Type B pancreatic cell (in vitro differentiated cells): ENCODE data around the gene TMBIM1. TPM values are rescaled to one million over a fixed set of nuclear protein-coding genes. Genes with fewer than 3 reads are reported as not detected.

Source experiments
- DNase-seq: peaks from one replicate; pipeline ENCODE4 v3.0.0; 2021; ENCODE audit warnings: mixed read lengths; ENCODE audit not compliant: unreplicated experiment; ENCODE audit errors: extremely low spot score
- H3K27ac Mint-ChIP-seq: 2 replicates; pipeline ENCODE4 v1.8.0; 2021; ENCODE audit warnings: mild to moderate bottlenecking, mixed read lengths
- H3K27me3 Mint-ChIP-seq: 2 replicates; pipeline ENCODE4 v1.8.0; 2021; ENCODE audit warnings: mixed read lengths
- H3K36me3 Mint-ChIP-seq: 2 replicates; pipeline ENCODE4 v1.8.0; 2021; ENCODE audit warnings: mixed read lengths
- H3K4me1 Mint-ChIP-seq: one replicate; pipeline ENCODE4 v1.8.0; 2021; ENCODE audit warnings: mixed read lengths; ENCODE audit not compliant: unreplicated experiment
- H3K4me3 Mint-ChIP-seq: 2 replicates; pipeline ENCODE4 v1.8.0; 2021; ENCODE audit warnings: mild to moderate bottlenecking, mixed read lengths
- H3K9me3 Mint-ChIP-seq: 2 replicates; pipeline ENCODE4 v1.8.0; 2021; ENCODE audit warnings: mixed read lengths
- CTCF ChIP-seq: fragments of 200-600 bp; sonication (generic); conservative IDR thresholded peaks from 2 replicates; pipeline ENCODE4 v1.5.0; 2021; ENCODE audit warnings: antibody characterized with exemption, mild to moderate bottlenecking
- microRNA-seq: library from miRNA; unstranded; fragments of <30 nt; microRNA quantifications from one replicate; pipeline ENCODE4, GENCODE V29; 2020
- total RNA-seq: library from RNA; stranded (reverse); gene quantifications from 2 replicates; pipeline ENCODE4 v1.2.1, GENCODE V29; 2021; ENCODE audit warnings: low replicate concordance

Gene TMBIM1
- total RNA-seq, 1 donor from 2014 or later = 94.5 TPM

DNA sequence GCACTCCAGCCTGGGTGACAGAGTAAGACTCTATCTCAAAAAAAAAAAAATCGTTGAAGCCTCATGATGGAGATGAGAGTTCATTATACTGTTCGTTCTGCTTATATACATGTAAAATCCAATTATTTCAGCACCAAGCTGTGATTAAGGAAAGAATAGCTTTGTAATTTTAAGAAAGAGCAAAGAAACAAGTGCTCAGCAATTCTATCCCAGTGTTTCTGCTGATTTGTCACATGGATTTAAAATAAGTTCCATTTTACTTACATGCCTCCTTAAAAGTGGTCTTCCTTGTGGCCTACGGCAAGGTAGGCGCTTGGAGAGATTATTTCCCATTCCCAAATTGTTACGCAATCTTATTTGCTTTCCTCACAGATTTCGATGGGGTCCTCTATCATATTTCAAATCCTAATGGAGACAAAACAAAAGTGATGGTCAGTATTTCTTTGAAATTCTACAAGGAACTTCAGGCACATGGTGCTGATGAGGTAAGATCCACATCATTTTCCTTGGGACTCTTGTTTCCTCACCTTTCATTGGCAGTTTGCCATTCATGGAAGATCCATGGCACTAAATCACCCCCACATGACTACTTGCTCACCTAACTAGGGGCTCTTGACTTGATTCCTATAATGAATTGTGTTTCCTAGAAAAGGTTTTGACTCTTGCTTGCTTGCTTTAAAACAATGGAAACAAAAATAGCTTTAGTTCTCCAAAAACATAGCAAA, 63.8 kb downstream of the TMBIM1 start:
- H3K4me3 Mint-ChIP-seq = no peak overlapping the region
- peak overlapping the region; percentile 92 for H3K27ac Mint-ChIP-seq
- H3K36me3 Mint-ChIP-seq = peaks cover 43% of the 10 kb centered on the region

GRCh38 chr2:218226903-218227302, 65.4 kb downstream of the TMBIM1 start:
- Mint-ChIP-seq H3K36me3 (peaks cover 36% of the 10 kb centered on the region), H3K4me1 (peaks cover 9% of the 10 kb centered on the region), H3K9me3 (no peaks in the 10 kb centered on the region), H3K27me3 (no peaks in the 10 kb centered on the region), H3K27ac (peak overlapping the region; percentile 50), H3K4me3 (no peak overlapping the region)
- no peak for TF ChIP-seq CTCF
- DNase-seq = no peak

More for the DNA sequence above, 63.8 kb downstream of the TMBIM1 start:
- Mint-ChIP-seq H3K27me3 (no peaks in the 10 kb centered on the region), H3K4me1 (no peaks in the 10 kb centered on the region), H3K9me3 (no peaks in the 10 kb centered on the region)
- TF ChIP-seq CTCF = no peak
- no peak for DNase-seq

Small RNA genes lying within 50 kb of the gene (microRNA-seq; reads per million reads assigned to microRNA genes)
- 6.6 reads per million, percentile 25 among the genes with 10 or more reads in this experiment for gene MIR6513
- not detected for gene MIR6810

Other genes starting within 250 kb of the TMBIM1 start
- gene RUFY4, start 223.2 kb downstream of the TMBIM1 start, total RNA-seq = not detected in 2 replicates
- gene CXCR2, start 166.5 kb downstream of the TMBIM1 start, total RNA-seq = not detected in 2 replicates
- gene CXCR1, start 125.5 kb downstream of the TMBIM1 start, total RNA-seq = not detected in 2 replicates
- gene ARPC2, start 75.3 kb downstream of the TMBIM1 start, total RNA-seq = 211 and 384 TPM in 2 replicates
- 2.1 and 5.7 TPM in 2 replicates for gene GPBAR1, start 31.5 kb downstream of the TMBIM1 start, total RNA-seq
- 82.2 and 97.8 TPM in 2 replicates for gene AAMP, start 22.4 kb downstream of the TMBIM1 start, total RNA-seq
- gene PNKD, start 22.0 kb downstream of the TMBIM1 start, total RNA-seq = 58.4 and 66.4 TPM in 2 replicates
- gene CATIP, start 64.4 kb upstream of the TMBIM1 start, total RNA-seq = 0.21 and 4.1 TPM in 2 replicates
- gene SLC11A1, start 89.8 kb upstream of the TMBIM1 start, total RNA-seq = 0.39 and 0.64 TPM in 2 replicates
- 96.4 and 112 TPM in 2 replicates for gene CTDSP1, start 107.4 kb upstream of the TMBIM1 start, total RNA-seq
- 64.6 and 142 TPM in 2 replicates for gene VIL1, start 126.6 kb upstream of the TMBIM1 start, total RNA-seq